Mammary epithelial cell (primary cell): Measurements from ENCODE around the gene KPTN.

ENCODE experiments used
- CTCF ChIP-seq, 2 donors: IDR thresholded peaks in 1 of 2; conservative IDR thresholded peaks in 1 of 2; 2 replicates each; pipeline ENCODE4 v1.5.1; 2011 to 2012; ENCODE audit warnings: inconsistent platforms in 2 of 2, low read length in 2 of 2, mild to moderate bottlenecking in 2 of 2, control low read depth in 1 of 2, low read depth in 1 of 2; ENCODE audit not compliant: insufficient read depth in 1 of 2; ENCODE audit errors: extremely low read depth in 1 of 2
- EZH2 ChIP-seq: IDR thresholded peaks from 2 replicates; pipeline ENCODE4 v1.6.1; 2012; ENCODE audit warnings: low read length, inconsistent platforms, borderline replicate concordance

GRCh38 chr19:47483200-47483599 is 819 bp downstream of the KPTN start:
- TF ChIP-seq CTCF (conservative IDR thresholded peaks at IDR 0.05 in 1 of 2, IDR thresholded peaks at IDR 0.05 in 1 of 2; ENCODE audit: extremely low read depth in 1 of 2, insufficient read depth in 1 of 2, low read depth in 1 of 2, low read length in 2 of 2) (no peak), EZH2 (no peak)
